ENCODE data around the gene RGL3.

GRCh38 chr19:11461453-11461852 is 42.3 kb upstream of the RGL3 start:
- TF ChIP-seq CTCF (conservative IDR thresholded peaks at IDR 0.05) = no peak
- TF ChIP-seq ZFX (IDR thresholded peaks at IDR 0.05) = no peak

Data from C4-2B (cell line).